SK-N-SH (cell line): Measurements from ENCODE around the gene SND1.

Experiments
- CTCF ChIP-seq: fragments of 200-600 bp; sonication (generic); IDR thresholded peaks from 2 replicates; pipeline ENCODE4 v1.6.1; 2017; ENCODE audit warnings: antibody characterized with exemption, mild to moderate bottlenecking, moderate library complexity
- FOSL2 ChIP-seq: IDR thresholded peaks from 2 replicates; pipeline ENCODE4 v1.4.0; 2012; ENCODE audit warnings: low read depth, mild to moderate bottlenecking, moderate library complexity, borderline replicate concordance
- FOXJ3 ChIP-seq: sonication (generic); formaldehyde crosslinking; IDR thresholded peaks from 2 replicates; pipeline ENCODE4 v1.5.1; 2020; ENCODE audit warnings: mild to moderate bottlenecking, missing genetic modification reagents
- JUND ChIP-seq: IDR thresholded peaks from 2 replicates; pipeline ENCODE4 v1.4.0; 2012
- MEF2A ChIP-seq: IDR thresholded peaks from 2 replicates; pipeline ENCODE4 v1.4.0; 2012; ENCODE audit warnings: low read depth, borderline replicate concordance
- REST ChIP-seq: IDR thresholded peaks from 2 replicates; pipeline ENCODE4 v1.6.1; 2012; ENCODE audit warnings: mild to moderate bottlenecking, low read depth, low read length, moderate library complexity
- RFX5 ChIP-seq: IDR thresholded peaks from 2 replicates; pipeline ENCODE4 v1.6.1; 2012; ENCODE audit warnings: mild to moderate bottlenecking, improper control_type of control experiment, low read length
- SIN3A ChIP-seq: IDR thresholded peaks from 2 replicates; pipeline ENCODE4 v1.6.1; 2012; ENCODE audit warnings: low read depth, mild to moderate bottlenecking, low read length, moderate library complexity, borderline replicate concordance
- TEAD4 ChIP-seq: IDR thresholded peaks from 2 replicates; pipeline ENCODE4 v1.4.0; 2012; ENCODE audit warnings: mild to moderate bottlenecking, borderline replicate concordance; ENCODE audit not compliant: insufficient read depth
- USF2 ChIP-seq: fragments of 150-350 bp; IDR thresholded peaks from 2 replicates; pipeline ENCODE4 v1.6.1; 2017; ENCODE audit warnings: antibody characterized with exemption, low read length, low read depth, borderline replicate concordance

GRCh38 chr7:127832592-127832991, 180.6 kb downstream of the SND1 start:
- TF ChIP-seq JUND (no peak), USF2 (no peak), CTCF (no peak), RFX5 (no peak), FOXJ3 (no peak), FOSL2 (no peak), SIN3A (no peak), MEF2A (no peak), TEAD4 (no peak), REST (no peak)
